ENCODE measurements around the gene WDFY4. TPM values are rescaled to one million over a fixed set of nuclear protein-coding genes. Genes with fewer than 3 reads are reported as not detected.

The WDFY4 gene
- total RNA-seq, 1 donor, result not detected

DNA sequence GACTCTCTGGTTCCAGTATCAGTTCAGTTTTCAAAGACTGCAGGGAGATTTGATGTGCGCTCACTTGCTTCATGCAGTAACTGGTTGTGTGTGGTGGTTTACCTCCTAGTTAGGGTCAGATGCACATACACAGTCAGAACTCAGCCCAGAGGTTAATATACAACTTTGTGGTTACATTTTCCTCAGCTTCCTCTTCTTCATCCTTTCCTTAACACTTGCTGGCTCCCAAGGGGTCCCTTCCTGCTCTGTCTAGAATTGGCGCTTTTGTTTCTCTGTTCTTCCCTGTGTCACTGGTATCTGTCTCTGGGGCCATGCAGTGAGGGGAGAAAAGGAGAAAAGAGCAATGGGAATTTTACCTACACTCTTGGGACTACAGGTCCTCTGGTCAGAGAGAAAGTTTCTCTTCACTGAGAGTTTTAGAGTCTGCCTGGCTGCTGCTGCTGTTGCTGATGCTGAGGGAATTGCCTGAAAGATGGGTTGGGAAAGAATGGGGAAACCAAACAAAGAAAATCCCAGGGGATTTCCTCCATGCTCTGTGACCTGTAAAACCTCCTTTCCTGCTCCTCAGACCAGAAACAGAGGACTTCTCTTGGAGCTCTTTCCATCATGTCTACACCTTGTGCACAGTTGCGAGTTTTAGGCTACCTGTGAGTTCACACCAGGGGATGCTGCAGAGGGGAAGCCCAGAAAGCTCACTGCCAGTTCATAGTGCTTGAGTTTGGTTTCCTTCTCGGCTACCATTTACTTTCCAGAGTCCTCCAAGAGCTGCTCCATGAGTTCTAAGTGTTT, 74.6 kb downstream of the WDFY4 start:
- TF ChIP-seq CTCF (IDR thresholded peaks at IDR 0.05; ENCODE audit: insufficient read depth, low read length), result no peak
- no peak for DNase-seq (ENCODE audit: low read depth)
- H3K4me3 ChIP-seq (ENCODE audit: low read depth, low read length), result no peak overlapping the region

DNA sequence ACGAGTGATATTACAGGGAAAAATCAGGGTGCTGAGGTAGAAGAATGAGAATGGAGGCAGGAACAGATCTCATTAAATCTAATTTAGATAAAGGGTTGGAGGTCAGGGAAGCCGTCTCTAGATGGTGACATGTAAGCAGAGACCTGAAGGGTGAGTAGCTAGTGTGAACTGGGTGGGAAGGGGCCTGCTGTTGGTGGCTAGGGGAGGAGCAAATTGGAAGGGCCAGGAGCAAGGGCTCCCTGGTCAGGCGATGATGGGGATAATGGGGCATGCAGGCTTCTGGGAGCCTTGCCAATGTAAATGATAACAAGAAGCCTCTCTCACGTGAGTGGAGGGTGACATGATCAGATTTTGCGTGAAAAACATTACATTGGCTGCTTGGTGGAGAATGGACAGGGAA, 76.3 kb downstream of the WDFY4 start:
- no peak overlapping the region for H3K4me3 ChIP-seq (ENCODE audit: low read depth, low read length)
- no peak for DNase-seq (ENCODE audit: low read depth)
- TF ChIP-seq CTCF (IDR thresholded peaks at IDR 0.05; ENCODE audit: insufficient read depth, low read length), result no peak

GRCh38 chr10:48762064-48763042, 77.7 kb downstream of the WDFY4 start:
- no peak overlapping the region for H3K4me3 ChIP-seq (ENCODE audit: low read depth, low read length)
- TF ChIP-seq CTCF (IDR thresholded peaks at IDR 0.05; ENCODE audit: insufficient read depth, low read length), result no peak
- no peak for DNase-seq (ENCODE audit: low read depth)

- no peak for DNase-seq (ENCODE audit: low read depth)
- no peak overlapping the region for H3K4me3 ChIP-seq (ENCODE audit: low read depth, low read length)
- no peak for TF ChIP-seq CTCF (IDR thresholded peaks at IDR 0.05; ENCODE audit: insufficient read depth, low read length)
Observed at GRCh38 chr10:48763403-48763965, 78.8 kb downstream of the WDFY4 start.

GRCh38 chr10:48764486-48764885, 79.8 kb downstream of the WDFY4 start:
- no peak overlapping the region for H3K4me3 ChIP-seq (ENCODE audit: low read depth, low read length)
- DNase-seq (ENCODE audit: low read depth), result no peak
- TF ChIP-seq CTCF (IDR thresholded peaks at IDR 0.05; ENCODE audit: insufficient read depth, low read length), result no peak

GRCh38 chr10:48765039-48765438, 80.4 kb downstream of the WDFY4 start:
- no peak overlapping the region for H3K4me3 ChIP-seq (ENCODE audit: low read depth, low read length)
- TF ChIP-seq CTCF (IDR thresholded peaks at IDR 0.05; ENCODE audit: insufficient read depth, low read length), result no peak
- DNase-seq (ENCODE audit: low read depth), result no peak

Data from fibroblast of the aortic adventitia (primary cell).